GM19239 (cell line): ENCODE measurements around the gene TCL1B.
A peak's percentile ranks its signal among the peaks of the same experiment; 100 is the strongest.

Experiments used
- DNase-seq: peaks from one replicate; pipeline ENCODE4 v3.0.0; 2011; ENCODE audit warnings: low spot score; ENCODE audit not compliant: insufficient read length
- FAIRE-seq: peaks from 2 replicates; lab custom pipeline; 2011; peaks lifted over from hg19 to GRCh38; lab: Jason Lieb, UNC

Gene TCL1B

GRCh38 chr14:95685978-95686922, at the start of gene TCL1B:
Gene TCL1B (plus strand): TSS chr14:95686426. CDS start chr14:95686468, 42 bp downstream.
- no peak for FAIRE-seq

GRCh38 chr14:95644981-95645380, 41.2 kb upstream of the TCL1B start:
- FAIRE-seq (no peak), DNase-seq (no peak)

More at GRCh38 chr14:95685978-95686922, at the start of gene TCL1B:
- no peak for DNase-seq

- FAIRE-seq: peak; percentile 40
Measured at GRCh38 chr14:95645389-95645996, 40.7 kb upstream of the TCL1B start.

GRCh38 chr14:95647926-95648325, 38.3 kb upstream of the TCL1B start:
- FAIRE-seq: no peak
- no peak for DNase-seq

More at GRCh38 chr14:95645389-95645996, 40.7 kb upstream of the TCL1B start:
- no peak for DNase-seq

- no peak for FAIRE-seq
- no peak for DNase-seq
Measured at GRCh38 chr14:95649230-95649629, 37.0 kb upstream of the TCL1B start.

GRCh38 chr14:95651028-95651427, 35.2 kb upstream of the TCL1B start:
- DNase-seq (no peak), FAIRE-seq (no peak)

- no peak for DNase-seq
- FAIRE-seq: peak; percentile 96
Measured at GRCh38 chr14:95651821-95652583, 34.2 kb upstream of the TCL1B start.

GRCh38 chr14:95652690-95653089, 33.5 kb upstream of the TCL1B start:
- DNase-seq: no peak
- no peak for FAIRE-seq

GRCh38 chr14:95655461-95655860, 30.8 kb upstream of the TCL1B start:
- FAIRE-seq (peak; percentile 73), DNase-seq (no peak)

GRCh38 chr14:95656634-95657033, 29.6 kb upstream of the TCL1B start:
- DNase-seq (no peak), FAIRE-seq (no peak)

- DNase-seq (no peak), FAIRE-seq (no peak)
Measured at GRCh38 chr14:95657454-95657853, 28.8 kb upstream of the TCL1B start.

- FAIRE-seq: peak; percentile 58
- no peak for DNase-seq
Measured at GRCh38 chr14:95659293-95659989, 26.8 kb upstream of the TCL1B start.

- DNase-seq: no peak
- FAIRE-seq: no peak
Measured at GRCh38 chr14:95659990-95660385, 26.2 kb upstream of the TCL1B start.

- no peak for FAIRE-seq
- no peak for DNase-seq
Measured at GRCh38 chr14:95660651-95661515, 25.3 kb upstream of the TCL1B start.

- FAIRE-seq: no peak
- DNase-seq: no peak
Measured at GRCh38 chr14:95662376-95663186, 23.6 kb upstream of the TCL1B start.

GRCh38 chr14:95663226-95663797, 22.9 kb upstream of the TCL1B start:
- FAIRE-seq: no peak
- DNase-seq: no peak

- FAIRE-seq (no peak), DNase-seq (no peak)
Measured at GRCh38 chr14:95664066-95664465, 22.2 kb upstream of the TCL1B start.

GRCh38 chr14:95664546-95664945, 21.7 kb upstream of the TCL1B start:
- DNase-seq: no peak
- peak; percentile 89 for FAIRE-seq
